WTC11 (cell line): ENCODE results near the gene PITPNM2.

Source experiments
- CTCF ChIP-seq: fragments of 200-600 bp; IDR thresholded peaks from 2 replicates; pipeline ENCODE4 v1.8.0; 2022; ENCODE audit warnings: antibody characterized with exemption
- OVOL2 ChIP-seq: fragments of 250-450 bp; sonication (Bioruptor Pico); IDR thresholded peaks from 2 replicates; pipeline ENCODE4 v1.9.0; 2021; ENCODE audit warnings: mild to moderate bottlenecking, borderline replicate concordance
- TCF7 ChIP-seq: sonication (generic); formaldehyde crosslinking; IDR thresholded peaks from 2 replicates; pipeline ENCODE4 v1.8.0; 2022; ENCODE audit warnings: mild to moderate bottlenecking, low read depth, missing genetic modification reagents, moderate library complexity

- TF ChIP-seq CTCF (no peak), TCF7 (CRISPR knock-in tag) (no peak), OVOL2 (CRISPR knock-in tag) (no peak)
These were observed 44.1 kb downstream of the PITPNM2 start for GRCh38 chr12:123106640-123107359.
